HCT116 (cell line): ENCODE data around the gene ECE2.

Experiments
- CBX3 ChIP-seq: IDR thresholded peaks from 2 replicates; pipeline ENCODE4 v1.6.1; 2012; ENCODE audit warnings: low read depth
- CEBPB ChIP-seq: IDR thresholded peaks from 2 replicates; pipeline ENCODE4 v1.6.1; 2012; ENCODE audit warnings: low read depth
- CTCF ChIP-seq, 3 experiments: fragments of 200-600 bp in 1 of 3; sonication (generic) in 1 of 3; IDR thresholded peaks in 2 of 3; conservative IDR thresholded peaks in 1 of 3; 2 replicates each; pipeline ENCODE4 v1.5.1; 2012 to 2017; ENCODE audit warnings: low read depth in 2 of 3, low read length in 2 of 3, antibody characterized with exemption in 1 of 3, borderline replicate concordance in 1 of 3, control low read depth in 1 of 3, mild to moderate bottlenecking in 1 of 3, mixed read lengths in 1 of 3, mixed run types in 1 of 3, moderate library complexity in 1 of 3; ENCODE audit not compliant: insufficient read depth in 1 of 3
- EZH2 ChIP-seq: fragments of 200-600 bp; sonication (generic); IDR thresholded peaks from 2 replicates; pipeline ENCODE4 v1.6.1; 2017; ENCODE audit warnings: antibody characterized with exemption, mixed run types
- EZH2phosphoT487 ChIP-seq: fragments of 200-600 bp; IDR thresholded peaks from 2 replicates; pipeline ENCODE4 v1.6.1; 2018; ENCODE audit warnings: antibody characterized with exemption, borderline replicate concordance
- JUND ChIP-seq: IDR thresholded peaks from 2 replicates; pipeline ENCODE4 v1.6.1; 2012
- MAX ChIP-seq: IDR thresholded peaks from 2 replicates; pipeline ENCODE4 v1.6.1; 2012
- POLR2A ChIP-seq: IDR thresholded peaks from 2 replicates; pipeline ENCODE4 v1.7.0; 2011; ENCODE audit warnings: borderline replicate concordance; ENCODE audit not compliant: insufficient read depth, insufficient read length; ENCODE audit errors: extremely low read depth
- RAD21 ChIP-seq: IDR thresholded peaks from 2 replicates; pipeline ENCODE4 v1.6.1; 2012; ENCODE audit warnings: low read depth, mild to moderate bottlenecking
- SP1 ChIP-seq: IDR thresholded peaks from 2 replicates; pipeline ENCODE4 v1.6.1; 2012; ENCODE audit warnings: low read depth
- YY1 ChIP-seq: IDR thresholded peaks from 2 replicates; pipeline ENCODE4 v1.6.1; 2011; ENCODE audit warnings: low read length, low read depth, moderate library complexity, mild to moderate bottlenecking; ENCODE audit not compliant: insufficient replicate concordance; ENCODE audit errors: extremely low read depth

DNA sequence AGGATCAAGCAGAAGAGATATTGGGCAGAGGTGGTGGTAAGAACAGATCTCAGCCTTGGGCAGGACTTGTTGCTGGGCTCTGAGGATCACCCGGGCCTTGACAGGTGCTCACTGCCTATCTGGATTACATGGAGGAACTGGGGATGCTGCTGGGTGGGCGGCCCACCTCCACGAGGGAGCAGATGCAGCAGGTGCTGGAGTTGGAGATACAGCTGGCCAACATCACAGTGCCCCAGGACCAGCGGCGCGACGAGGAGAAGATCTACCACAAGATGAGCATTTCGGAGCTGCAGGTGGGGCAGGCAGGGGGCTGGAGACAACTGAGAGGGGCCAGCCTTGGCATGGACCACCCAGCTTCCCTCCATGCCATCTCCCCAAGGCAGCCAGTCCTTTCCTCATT is 7.9 kb downstream of the ECE2 start:
- no peak for TF ChIP-seq SP1
- TF ChIP-seq EZH2: no peak
- no peak for TF ChIP-seq MAX
- TF ChIP-seq CTCF (IDR thresholded peaks at IDR 0.05 in 2 of 3, conservative IDR thresholded peaks at IDR 0.05 in 1 of 3; ENCODE audit: borderline replicate concordance in 1 of 3, insufficient read depth in 1 of 3, low read depth in 2 of 3, low read length in 2 of 3): no peak
- no peak for TF ChIP-seq CBX3
- TF ChIP-seq CEBPB: no peak
- no peak for TF ChIP-seq EZH2phosphoT487
- TF ChIP-seq RAD21: no peak
- TF ChIP-seq POLR2A: no peak
- TF ChIP-seq YY1: no peak
- no peak for TF ChIP-seq JUND
